Cerebellar nuclear complex (tissue), 1 donor: ENCODE measurements around the gene DRP2.
"Not testable (repeated sequence)": the region's sequence is repeated elsewhere in the genome, so short reads cannot be mapped to it uniquely, and the experiment has no call there.

Experiments used
- DNase-seq, 2 experiments: peaks; one replicate each; lab custom pipeline; 2025; lab: John Stamatoyannopoulos, UW

DRP2 gene

GRCh38 chrX:101232316-101232715 is 12.7 kb downstream of the DRP2 start:
- DNase-seq, result no peak

- no peak for DNase-seq
These were observed 17.5 kb downstream of the DRP2 start for GRCh38 chrX:101237041-101237440.

GRCh38 chrX:101241531-101241930 is 21.9 kb downstream of the DRP2 start:
- no peak for DNase-seq

DNA sequence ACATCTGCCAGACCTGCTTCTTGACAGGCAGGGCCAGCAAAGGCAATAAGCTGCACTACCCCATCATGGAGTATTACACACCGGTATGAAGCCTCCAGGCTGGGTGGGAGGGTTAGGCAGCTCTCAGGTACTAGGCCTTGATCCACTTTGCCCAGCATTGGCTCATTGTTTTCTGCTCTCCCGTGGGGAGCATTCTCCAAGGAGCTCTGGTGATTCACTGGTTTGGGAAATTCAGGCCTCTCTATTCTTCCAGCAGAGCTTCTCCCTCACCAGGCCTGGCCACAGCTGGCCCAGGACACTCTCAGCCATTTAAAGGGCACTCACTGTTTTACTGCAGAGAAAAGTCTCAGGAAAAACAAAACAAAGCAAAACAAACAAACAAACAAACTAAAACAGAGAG is 33.0 kb downstream of the DRP2 start:
- no peak for DNase-seq

GRCh38 chrX:101257448-101258258 is 38.1 kb downstream of the DRP2 start:
- no peak for DNase-seq

GRCh38 chrX:101258259-101258581 is 38.6 kb downstream of the DRP2 start:
- DNase-seq, result no peak

GRCh38 chrX:101260435-101260834 is 40.8 kb downstream of the DRP2 start:
- no peak for DNase-seq

DNA sequence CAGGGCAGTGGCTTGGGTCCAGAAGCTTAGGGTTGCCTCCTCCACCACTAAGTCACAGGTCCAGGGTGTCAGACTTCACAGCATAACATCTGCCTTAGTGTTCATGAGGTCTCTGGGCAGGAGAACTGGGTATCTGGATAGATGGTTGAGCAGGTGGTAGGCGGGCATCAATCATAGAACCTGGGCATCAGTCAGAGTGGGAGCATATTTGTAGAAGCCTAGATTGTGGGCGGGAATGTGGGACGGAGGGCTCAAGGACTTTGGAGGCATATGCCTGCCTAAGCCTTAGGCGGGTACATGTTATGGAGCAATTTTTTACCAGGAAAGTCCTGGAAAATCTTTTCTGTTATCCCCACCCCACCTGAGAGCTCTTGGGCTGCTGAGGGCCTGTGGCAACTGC is 43.0 kb downstream of the DRP2 start:
- DNase-seq, result no peak

DNA sequence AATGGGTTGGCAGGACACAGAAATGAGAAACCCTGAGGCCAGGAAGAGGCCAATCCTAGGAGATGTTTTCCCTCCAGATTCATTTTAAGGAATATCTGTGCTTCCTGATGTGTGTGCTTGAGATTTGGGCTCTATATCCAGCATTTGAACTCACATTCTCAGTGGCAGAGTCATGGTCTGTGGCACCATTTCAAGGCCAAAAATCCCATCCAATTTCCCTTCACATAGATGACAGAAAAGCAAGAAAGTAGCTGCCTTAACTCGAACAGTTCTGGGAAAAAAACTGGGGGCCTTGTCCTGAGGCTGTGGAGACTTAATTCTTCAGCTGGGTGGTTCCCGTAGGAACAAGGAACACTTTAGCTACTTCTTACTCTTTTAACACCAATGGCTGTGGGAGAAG is 44.2 kb downstream of the DRP2 start:
- DNase-seq, result no peak

DNA sequence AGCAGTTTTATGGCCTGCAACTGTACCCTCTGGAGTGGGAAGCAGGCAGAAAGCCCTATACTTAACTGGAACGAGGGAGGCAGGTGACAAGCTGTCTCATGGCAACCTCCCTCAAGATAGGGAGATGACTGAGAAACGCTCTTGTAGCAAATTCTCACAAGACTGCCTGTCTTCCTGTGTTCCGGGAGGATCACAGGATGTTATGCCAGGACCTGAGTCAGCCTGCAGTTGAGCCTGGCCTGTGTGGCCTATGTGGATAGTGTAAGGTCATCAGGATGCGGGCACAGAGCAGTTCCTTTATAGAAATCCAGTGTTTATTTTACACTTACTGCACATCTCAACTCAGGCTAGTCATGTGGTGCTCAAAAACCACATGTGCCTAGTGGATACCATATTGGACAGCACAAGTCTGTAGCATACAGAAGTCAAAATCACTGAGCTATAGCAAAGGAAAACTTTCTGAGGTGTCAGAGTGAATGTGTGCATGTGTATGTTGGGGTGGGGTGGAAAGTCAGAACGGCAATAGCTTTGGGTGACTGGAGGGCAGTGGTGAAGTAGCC is 46.4 kb downstream of the DRP2 start:
- no peak for DNase-seq

- DNase-seq, result no peak
These were observed 54.6 kb downstream of the DRP2 start for GRCh38 chrX:101274198-101274597.

DNA sequence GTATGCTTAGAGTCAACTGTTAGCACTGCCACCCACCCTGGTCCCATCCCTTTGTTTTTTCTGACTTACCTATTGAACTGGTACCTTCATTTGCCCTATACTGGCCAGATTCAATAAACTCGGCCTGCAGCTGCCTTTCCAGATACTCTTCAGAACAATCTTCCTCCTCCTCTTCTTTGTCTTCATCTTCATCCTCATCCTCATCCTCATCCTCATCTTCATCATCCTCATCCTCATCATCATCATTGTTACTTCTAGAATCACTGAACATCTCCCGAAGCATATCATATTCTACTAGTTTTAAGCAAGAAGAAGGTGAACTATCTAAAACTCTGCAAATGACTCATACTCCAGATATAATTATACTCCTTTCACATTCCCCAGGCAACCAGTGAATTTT is 56.7 kb downstream of the DRP2 start:
- no peak for DNase-seq

DNA sequence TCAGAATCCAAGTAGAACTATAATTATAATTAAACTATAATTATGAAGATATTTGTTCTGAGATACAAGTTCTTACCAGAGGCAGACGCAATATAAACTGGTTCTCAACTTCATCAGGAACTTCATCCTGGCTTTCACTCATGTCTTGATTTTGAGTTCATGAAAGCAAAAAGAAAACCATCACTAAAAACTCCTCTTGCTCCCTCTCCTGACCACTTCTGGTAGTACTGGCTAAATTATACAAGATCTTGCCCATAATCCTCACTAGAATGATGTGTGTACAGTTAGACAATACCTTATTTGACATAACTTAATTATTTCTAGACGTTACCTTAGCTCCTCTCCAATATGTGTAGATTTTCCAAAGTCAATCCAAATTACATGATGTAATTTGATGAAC is 67.8 kb downstream of the DRP2 start:
- no peak for DNase-seq

- DNase-seq, result no peak
These were observed 71.5 kb downstream of the DRP2 start, which contains the start of gene TAF7L for GRCh38 chrX:101290957-101291603. TSS of gene TAF7L (minus strand) at chrX:101291334. CDS start at chrX:101287543, 3,791 bp downstream.

- not testable (repeated sequence) for DNase-seq
These were observed 76.0 kb downstream of the DRP2 start for GRCh38 chrX:101295603-101296002.

DNA sequence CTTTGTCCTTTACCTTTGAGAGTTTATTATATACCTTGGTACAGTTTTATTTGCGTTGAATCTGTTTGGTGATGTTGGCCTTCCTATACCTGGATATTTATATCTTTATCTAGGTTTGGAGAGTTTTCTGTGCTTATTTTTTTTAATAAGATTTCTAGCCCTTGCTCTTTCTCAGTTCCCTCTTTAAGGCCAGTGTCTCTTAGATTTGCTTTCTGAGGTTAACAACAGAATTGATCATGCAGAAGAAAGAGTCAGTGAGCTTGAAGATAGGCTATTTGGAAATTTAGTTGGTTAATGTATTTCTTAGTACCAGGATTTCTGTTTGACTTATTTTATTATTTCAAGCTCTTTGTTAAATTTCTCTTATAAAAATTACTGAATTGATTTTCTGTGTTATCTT is 84.2 kb downstream of the DRP2 start:
- DNase-seq, result no peak
